Neural cell (in vitro differentiated cells): ENCODE results near the gene CLDN20. TPM values are rescaled to one million over a fixed set of nuclear protein-coding genes. Genes with fewer than 3 reads are reported as not detected.

Experiments used
- H2AFZ ChIP-seq: fragments of 200-600, 300-800 bp; sonication (generic), shearing (Covaris generic); 2 replicates; pipeline ENCODE4 v1.6.0; 2014; ENCODE audit warnings: low read depth, mild to moderate bottlenecking, antibody characterized with exemption, low read length, moderate library complexity
- H3F3A ChIP-seq: fragments of 200-600 bp; shearing (Covaris generic); 2 replicates; pipeline ENCODE4 v1.6.1; 2016; ENCODE audit warnings: mild to moderate bottlenecking, moderate library complexity, mixed read lengths, antibody characterized with exemption, low read length; ENCODE audit not compliant: insufficient read depth, poor library complexity, severe bottlenecking
- H3K27ac ChIP-seq: fragments of 200-600, 300-800 bp; sonication (generic), shearing (Covaris generic); 2 replicates; pipeline ENCODE4 v1.5.1; 2014; ENCODE audit warnings: mild to moderate bottlenecking, low read length, moderate library complexity
- H3K27me3 ChIP-seq: fragments of 300-800, 200-600 bp; sonication (generic), shearing (Covaris generic); 2 replicates; pipeline ENCODE4 v1.6.0; 2014; ENCODE audit warnings: mild to moderate bottlenecking, low read depth, low read length, moderate library complexity; ENCODE audit not compliant: insufficient read depth
- H3K36me3 ChIP-seq: fragments of 300-800, 200-600 bp; sonication (generic), shearing (Covaris generic); 2 replicates; pipeline ENCODE4 v1.5.1; 2014; ENCODE audit warnings: mild to moderate bottlenecking, antibody characterized with exemption, low read length, moderate library complexity; ENCODE audit not compliant: insufficient read depth
- H3K4me2 ChIP-seq: fragments of 300-800, 200-600 bp; sonication (generic), shearing (Covaris generic); 2 replicates; pipeline ENCODE4 v1.6.0; 2014; ENCODE audit warnings: mild to moderate bottlenecking, low read length
- H3K4me3 ChIP-seq: fragments of 300-800, 200-600 bp; sonication (generic), shearing (Covaris generic); 2 replicates; pipeline ENCODE4 v1.5.1; 2014; ENCODE audit warnings: mild to moderate bottlenecking, low read length, moderate library complexity
- H3K79me2 ChIP-seq: fragments of 200-600 bp; shearing (Covaris generic); replicated peaks from 2 replicates; pipeline ENCODE4 v1.6.0; 2014; ENCODE audit warnings: mild to moderate bottlenecking, low read length, moderate library complexity; ENCODE audit not compliant: insufficient read depth
- H3K9ac ChIP-seq: fragments of 300-800, 200-600 bp; sonication (generic), shearing (Covaris generic); 2 replicates; pipeline ENCODE4 v1.6.1; 2016; ENCODE audit warnings: mild to moderate bottlenecking, low read length, mixed read lengths
- H3K9me2 ChIP-seq: fragments of 200-600 bp; shearing (Covaris generic); 2 replicates; pipeline ENCODE4 v1.6.1; 2016; ENCODE audit warnings: mild to moderate bottlenecking, low read length, mixed read lengths; ENCODE audit not compliant: insufficient read depth
- H3K9me3 ChIP-seq: fragments of 200-600, 300-800 bp; sonication (generic), shearing (Covaris generic); 2 replicates; pipeline ENCODE4 v1.6.1; 2016; ENCODE audit warnings: mild to moderate bottlenecking, mixed run types, low read length, moderate library complexity, mixed read lengths
- H4K20me1 ChIP-seq: fragments of 200-600 bp; shearing (Covaris generic); 2 replicates; pipeline ENCODE4 v1.6.1; 2016; ENCODE audit warnings: mild to moderate bottlenecking, mixed run types; ENCODE audit not compliant: insufficient read depth
- CTCF ChIP-seq: fragments of 450-650 bp; IDR thresholded peaks from 2 replicates; pipeline ENCODE4 v1.5.1; 2014; ENCODE audit warnings: antibody characterized with exemption, mild to moderate bottlenecking, moderate library complexity; ENCODE audit not compliant: poor library complexity, severe bottlenecking
- EP300 ChIP-seq: fragments of 450-650 bp; conservative IDR thresholded peaks from 2 replicates; pipeline ENCODE4 v1.6.1; 2014; ENCODE audit warnings: antibody characterized with exemption, mild to moderate bottlenecking, moderate library complexity; ENCODE audit not compliant: poor library complexity, severe bottlenecking
- EZH2 ChIP-seq: fragments of 200-600, 300-800 bp; shearing (Covaris generic), sonication (generic); IDR thresholded peaks from 2 replicates; pipeline ENCODE4 v1.6.1; 2014; ENCODE audit warnings: antibody characterized with exemption, low read length, borderline replicate concordance, mild to moderate bottlenecking; ENCODE audit not compliant: insufficient read depth, poor library complexity, severe bottlenecking
- MXI1 ChIP-seq: fragments of 450-650 bp; conservative IDR thresholded peaks from 2 replicates; pipeline ENCODE4 v1.6.1; 2014; ENCODE audit warnings: antibody characterized with exemption, mild to moderate bottlenecking; ENCODE audit not compliant: poor library complexity, severe bottlenecking
- POLR2AphosphoS5 ChIP-seq: IDR thresholded peaks from 2 replicates; pipeline ENCODE4 v1.6.1; 2012
- RAD21 ChIP-seq: fragments of 450-650 bp; conservative IDR thresholded peaks from 2 replicates; pipeline ENCODE4 v1.6.1; 2014; ENCODE audit warnings: antibody characterized with exemption, mild to moderate bottlenecking, moderate library complexity
- SMC3 ChIP-seq: fragments of 450-650 bp; conservative IDR thresholded peaks from 2 replicates; pipeline ENCODE4 v1.6.1; 2014; ENCODE audit warnings: antibody characterized with exemption, mild to moderate bottlenecking, moderate library complexity; ENCODE audit not compliant: poor library complexity
- TAF1 ChIP-seq: IDR thresholded peaks from 2 replicates; pipeline ENCODE4 v1.6.1; 2012; ENCODE audit warnings: low read depth
- polyA plus RNA-seq: library from polyadenylated mRNA; depleted of rRNA; stranded (reverse); fragments of >200 nt; gene quantifications from 2 replicates; pipeline ENCODE4 v1.2.3, GENCODE V29; 2014
- TF ChIP-seq, protein P1 (sequence below): IDR thresholded peaks from 2 replicates; pipeline ENCODE4 v1.6.1; 2012; ENCODE audit warnings: borderline replicate concordance

Gene CLDN20
- polyA plus RNA-seq, 1 donor from 2014 or later = not detected

- Histone ChIP-seq H3K9me2 (no peaks in the 10 kb centered on the region), H3K27ac (no peak overlapping the region), H3K4me3 (no peak overlapping the region), H2AFZ (no peak overlapping the region), H4K20me1 (no peaks in the 10 kb centered on the region), H3K79me2 (no peaks in the 10 kb centered on the region), H3K4me2 (no peak overlapping the region), H3K27me3 (no peaks in the 10 kb centered on the region), H3K36me3 (peaks cover 4% of the 10 kb centered on the region), H3K9ac (no peak overlapping the region), H3K9me3 (no peaks in the 10 kb centered on the region), H3F3A (no peaks in the 10 kb centered on the region)
- TF ChIP-seq SMC3 (no peak), EZH2 (no peak), POLR2AphosphoS5 (no peak), CTCF (no peak), TAF1 (no peak), EP300 (no peak), RAD21 (no peak)
- TF ChIP-seq, protein P1, sequence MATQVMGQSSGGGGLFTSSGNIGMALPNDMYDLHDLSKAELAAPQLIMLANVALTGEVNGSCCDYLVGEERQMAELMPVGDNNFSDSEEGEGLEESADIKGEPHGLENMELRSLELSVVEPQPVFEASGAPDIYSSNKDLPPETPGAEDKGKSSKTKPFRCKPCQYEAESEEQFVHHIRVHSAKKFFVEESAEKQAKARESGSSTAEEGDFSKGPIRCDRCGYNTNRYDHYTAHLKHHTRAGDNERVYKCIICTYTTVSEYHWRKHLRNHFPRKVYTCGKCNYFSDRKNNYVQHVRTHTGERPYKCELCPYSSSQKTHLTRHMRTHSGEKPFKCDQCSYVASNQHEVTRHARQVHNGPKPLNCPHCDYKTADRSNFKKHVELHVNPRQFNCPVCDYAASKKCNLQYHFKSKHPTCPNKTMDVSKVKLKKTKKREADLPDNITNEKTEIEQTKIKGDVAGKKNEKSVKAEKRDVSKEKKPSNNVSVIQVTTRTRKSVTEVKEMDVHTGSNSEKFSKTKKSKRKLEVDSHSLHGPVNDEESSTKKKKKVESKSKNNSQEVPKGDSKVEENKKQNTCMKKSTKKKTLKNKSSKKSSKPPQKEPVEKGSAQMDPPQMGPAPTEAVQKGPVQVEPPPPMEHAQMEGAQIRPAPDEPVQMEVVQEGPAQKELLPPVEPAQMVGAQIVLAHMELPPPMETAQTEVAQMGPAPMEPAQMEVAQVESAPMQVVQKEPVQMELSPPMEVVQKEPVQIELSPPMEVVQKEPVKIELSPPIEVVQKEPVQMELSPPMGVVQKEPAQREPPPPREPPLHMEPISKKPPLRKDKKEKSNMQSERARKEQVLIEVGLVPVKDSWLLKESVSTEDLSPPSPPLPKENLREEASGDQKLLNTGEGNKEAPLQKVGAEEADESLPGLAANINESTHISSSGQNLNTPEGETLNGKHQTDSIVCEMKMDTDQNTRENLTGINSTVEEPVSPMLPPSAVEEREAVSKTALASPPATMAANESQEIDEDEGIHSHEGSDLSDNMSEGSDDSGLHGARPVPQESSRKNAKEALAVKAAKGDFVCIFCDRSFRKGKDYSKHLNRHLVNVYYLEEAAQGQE = no peak
Observed at GRCh38 chr6:155254139-155254538, 9.7 kb upstream of the CLDN20 start.

GRCh38 chr6:155256122-155256795 lies 7.6 kb upstream of the CLDN20 start:
- Histone ChIP-seq H3K9ac (no peak overlapping the region), H3K9me2 (no peaks in the 10 kb centered on the region), H3F3A (no peaks in the 10 kb centered on the region), H3K4me2 (no peak overlapping the region), H3K36me3 (peaks cover 4% of the 10 kb centered on the region), H2AFZ (no peak overlapping the region), H3K79me2 (no peaks in the 10 kb centered on the region), H3K9me3 (no peaks in the 10 kb centered on the region), H3K27me3 (no peaks in the 10 kb centered on the region), H4K20me1 (no peaks in the 10 kb centered on the region), H3K27ac (no peak overlapping the region), H3K4me3 (no peak overlapping the region)
- no peak for TF ChIP-seq EZH2
- TF ChIP-seq MXI1 = no peak
- TF ChIP-seq RAD21 = no peak
- no peak for TF ChIP-seq SMC3
- no peak for TF ChIP-seq TAF1
- TF ChIP-seq EP300 = no peak
- no peak for TF ChIP-seq POLR2AphosphoS5
- TF ChIP-seq, protein P1 = no peak
- TF ChIP-seq CTCF = no peak
